ENCODE results near the gene FZR1.
"Not testable (repeated sequence)": the region's sequence is repeated elsewhere in the genome, so short reads cannot be mapped to it uniquely, and the experiment has no call there.

FZR1 gene

GRCh38 chr19:3517638-3518037 is 11.5 kb downstream of the FZR1 start:
- no peak for DNase-seq

GRCh38 chr19:3518255-3518654 is 12.1 kb downstream of the FZR1 start:
- DNase-seq = no peak

- DNase-seq = no peak
Measured at GRCh38 chr19:3518659-3519058, 12.5 kb downstream of the FZR1 start.

GRCh38 chr19:3519126-3519525 is 13.0 kb downstream of the FZR1 start:
- no peak for DNase-seq

- DNase-seq = no peak
Measured at GRCh38 chr19:3520166-3521103, 14.3 kb downstream of the FZR1 start.

- no peak for DNase-seq
Measured at GRCh38 chr19:3521104-3521445, 15.0 kb downstream of the FZR1 start.

GRCh38 chr19:3522421-3523360 is 16.6 kb downstream of the FZR1 start:
- no peak for DNase-seq

GRCh38 chr19:3523361-3524077 is 17.4 kb downstream of the FZR1 start:
- DNase-seq = no peak

- DNase-seq = no peak
Measured at GRCh38 chr19:3524078-3524842, 18.1 kb downstream of the FZR1 start.

- DNase-seq = no peak
Measured at GRCh38 chr19:3524904-3525451, 18.9 kb downstream of the FZR1 start.

- no peak for DNase-seq
Measured at GRCh38 chr19:3526507-3527237, 20.6 kb downstream of the FZR1 start.

- no peak for DNase-seq
Measured at GRCh38 chr19:3527238-3527910, 21.3 kb downstream of the FZR1 start.

- no peak for DNase-seq
Measured at GRCh38 chr19:3528080-3528479, 22.0 kb downstream of the FZR1 start.

GRCh38 chr19:3528539-3529211 is 22.6 kb downstream of the FZR1 start:
- DNase-seq = no peak

GRCh38 chr19:3529299-3529698 is 23.2 kb downstream of the FZR1 start:
- not testable (repeated sequence) for DNase-seq

- DNase-seq = no peak
Measured at GRCh38 chr19:3530389-3530788, 24.3 kb downstream of the FZR1 start.

GRCh38 chr19:3531716-3532115 is 25.6 kb downstream of the FZR1 start:
- DNase-seq = no peak

- no peak for DNase-seq
Measured at GRCh38 chr19:3532154-3532786, 26.2 kb downstream of the FZR1 start.

GRCh38 chr19:3533033-3533432 is 26.9 kb downstream of the FZR1 start:
- DNase-seq = no peak

Data from NCI-H1092 treated with DMSO at 0.1 percent for 48 hours (cell line).